K562 (cell line): ENCODE data around the gene ITSN1. TPM values are rescaled to one million over a fixed set of nuclear protein-coding genes. Genes with fewer than 3 reads are reported as not detected.

Source experiments
- ARHGAP35 ChIP-seq: fragments of 450-650 bp; IDR thresholded peaks from 2 replicates; pipeline ENCODE4 v1.6.1; 2018; ENCODE audit not compliant: partially characterized antibody
- ASH1L ChIP-seq: fragments of 450-650 bp; IDR thresholded peaks from 2 replicates; pipeline ENCODE4 v1.6.1; 2018; ENCODE audit warnings: borderline replicate concordance, mild to moderate bottlenecking, low read depth; ENCODE audit not compliant: partially characterized antibody
- BDP1 ChIP-seq: IDR thresholded peaks from 3 replicates; pipeline ENCODE4 v1.6.1; 2011; ENCODE audit not compliant: insufficient read length, insufficient read depth
- CREB1 ChIP-seq, 2 experiments: sonication (generic) in 1 of 2; formaldehyde crosslinking in 1 of 2; IDR thresholded peaks; 2 replicates each; pipeline versions ENCODE4 v1.6.1 to v1.8.0; 2012 to 2022; ENCODE audit warnings: inconsistent platforms in 1 of 2, mild to moderate bottlenecking in 1 of 2, missing genetic modification reagents in 1 of 2, moderate library complexity in 1 of 2
- GATAD2B ChIP-seq: fragments of 450-650 bp; IDR thresholded peaks from 2 replicates; pipeline ENCODE4 v1.6.1; 2017; ENCODE audit warnings: mild to moderate bottlenecking, borderline replicate concordance
- GTF2A2 ChIP-seq: IDR thresholded peaks from 2 replicates; pipeline ENCODE4 v1.6.1; 2016; ENCODE audit warnings: mild to moderate bottlenecking, missing genetic modification characterization, missing compliant biosample characterization
- HIVEP1 ChIP-seq: fragments of 250-450 bp; sonication (Bioruptor Pico); IDR thresholded peaks from 2 replicates; pipeline ENCODE4 v1.4.0; 2020; ENCODE audit warnings: mild to moderate bottlenecking
- NRF1 ChIP-seq, 2 experiments: fragments of 450-650 bp; IDR thresholded peaks in 1 of 2; conservative IDR thresholded peaks in 1 of 2; 2 replicates each; pipeline ENCODE4 v1.6.1; 2014; ENCODE audit warnings: mild to moderate bottlenecking in 2 of 2
- POLR2H ChIP-seq: IDR thresholded peaks from 2 replicates; pipeline ENCODE4 v1.6.1; 2016; ENCODE audit warnings: missing genetic modification characterization, low read depth, mild to moderate bottlenecking, control low read depth, missing compliant biosample characterization, moderate library complexity
- POU5F1 ChIP-seq: fragments of 150-350 bp; IDR thresholded peaks from 2 replicates; pipeline ENCODE4 v1.6.1; 2014; ENCODE audit warnings: borderline replicate concordance, low read length, low read depth, mild to moderate bottlenecking; ENCODE audit not compliant: partially characterized antibody
- SAFB2 ChIP-seq: fragments of 200-400 bp; formaldehyde crosslinking; IDR thresholded peaks from 2 replicates; pipeline ENCODE4 v1.6.1; 2018; ENCODE audit warnings: borderline replicate concordance, low read length, low read depth, moderate library complexity; ENCODE audit not compliant: severe bottlenecking
- SMAD2 ChIP-seq: fragments of 150-350 bp; IDR thresholded peaks from 2 replicates; pipeline ENCODE4 v1.6.1; 2014; ENCODE audit warnings: low read depth, mild to moderate bottlenecking, low read length
- SRSF7 ChIP-seq: fragments of 200-400 bp; formaldehyde crosslinking; optimal IDR thresholded peaks from 2 replicates; pipeline ENCODE3; 2017; ENCODE audit warnings: mild to moderate bottlenecking, low read depth, low read length
- TRIM28 ChIP-seq: fragments of 450-650 bp; IDR thresholded peaks from 2 replicates; pipeline ENCODE4 v1.6.1; 2017
- WHSC1 ChIP-seq: IDR thresholded peaks from one replicate; pipeline ENCODE4 v1.6.1; 2012; ENCODE audit warnings: low read length, control low read depth, inconsistent platforms
- ZNF23 ChIP-seq: fragments of 250-450 bp; sonication (Bioruptor Pico); IDR thresholded peaks from 2 replicates; pipeline ENCODE4 v1.4.0; 2020; ENCODE audit warnings: mild to moderate bottlenecking
- ZNF274 ChIP-seq: IDR thresholded peaks from 2 replicates; pipeline ENCODE4 v1.6.1; 2011; ENCODE audit warnings: low read depth, mild to moderate bottlenecking, low read length, moderate library complexity, borderline replicate concordance
- polyA plus RNA-seq, 8 experiments: library from polyadenylated mRNA; depleted of rRNA in 4 of 8; stranded (reverse) in 5 of 8; unstranded in 3 of 8; fragments of >200 nt; fragmentation: Nextera tagmentation in 2 of 8; fragmentation: Illumina TruSeq in 1 of 8; extraction: Ambion mirVana in 2 of 8; extraction: Trizol in 1 of 8; gene quantifications; 2 replicates each; pipeline versions ENCODE4 v1.2.1 to v1.2.3, GENCODE V29; 2011 to 2014; ENCODE audit warnings: inconsistent platforms in 1 of 8, missing spikeins in 1 of 8
- total RNA-seq, 7 experiments: library from RNA; depleted of rRNA in 6 of 7; stranded (reverse); fragments of >200 nt in 6 of 7; fragmentation: Illumina TruSeq in 2 of 7; extraction: Trizol in 2 of 7; gene quantifications; 2 replicates each; pipeline versions ENCODE4 v1.2.1 to v1.2.3, GENCODE V29; 2011 to 2021; ENCODE audit warnings: low replicate concordance in 1 of 7
- TF ChIP-seq, protein P1 (sequence below): fragments of 450-650 bp; formaldehyde crosslinking; IDR thresholded peaks from 2 replicates; pipeline ENCODE4 v1.4.0; 2022; ENCODE audit warnings: mild to moderate bottlenecking, moderate library complexity
- TF ChIP-seq, protein P2 (sequence below): fragments of 450-650 bp; IDR thresholded peaks from 2 replicates; pipeline ENCODE4 v1.6.1; 2016; ENCODE audit warnings: antibody characterized with exemption
- TF ChIP-seq, protein P3 (sequence below): IDR thresholded peaks from 3 replicates; pipeline ENCODE4 v1.6.1; 2011; ENCODE audit warnings: borderline replicate concordance, mild to moderate bottlenecking, moderate library complexity; ENCODE audit not compliant: insufficient read length; ENCODE audit errors: extremely low read depth
- TF ChIP-seq, protein P4 (sequence below): fragments of 450-650 bp; formaldehyde crosslinking; IDR thresholded peaks from 2 replicates; pipeline ENCODE4 v1.4.0; 2020; ENCODE audit warnings: mild to moderate bottlenecking, mixed read lengths

ITSN1 gene
- total and polyA plus RNA-seq, 9 of the 15 experiments (the other 6 are each of a cell fraction or from before 2014, with no cell fraction given): 1.1 to 12.6 (median 4.8) TPM

DNA sequence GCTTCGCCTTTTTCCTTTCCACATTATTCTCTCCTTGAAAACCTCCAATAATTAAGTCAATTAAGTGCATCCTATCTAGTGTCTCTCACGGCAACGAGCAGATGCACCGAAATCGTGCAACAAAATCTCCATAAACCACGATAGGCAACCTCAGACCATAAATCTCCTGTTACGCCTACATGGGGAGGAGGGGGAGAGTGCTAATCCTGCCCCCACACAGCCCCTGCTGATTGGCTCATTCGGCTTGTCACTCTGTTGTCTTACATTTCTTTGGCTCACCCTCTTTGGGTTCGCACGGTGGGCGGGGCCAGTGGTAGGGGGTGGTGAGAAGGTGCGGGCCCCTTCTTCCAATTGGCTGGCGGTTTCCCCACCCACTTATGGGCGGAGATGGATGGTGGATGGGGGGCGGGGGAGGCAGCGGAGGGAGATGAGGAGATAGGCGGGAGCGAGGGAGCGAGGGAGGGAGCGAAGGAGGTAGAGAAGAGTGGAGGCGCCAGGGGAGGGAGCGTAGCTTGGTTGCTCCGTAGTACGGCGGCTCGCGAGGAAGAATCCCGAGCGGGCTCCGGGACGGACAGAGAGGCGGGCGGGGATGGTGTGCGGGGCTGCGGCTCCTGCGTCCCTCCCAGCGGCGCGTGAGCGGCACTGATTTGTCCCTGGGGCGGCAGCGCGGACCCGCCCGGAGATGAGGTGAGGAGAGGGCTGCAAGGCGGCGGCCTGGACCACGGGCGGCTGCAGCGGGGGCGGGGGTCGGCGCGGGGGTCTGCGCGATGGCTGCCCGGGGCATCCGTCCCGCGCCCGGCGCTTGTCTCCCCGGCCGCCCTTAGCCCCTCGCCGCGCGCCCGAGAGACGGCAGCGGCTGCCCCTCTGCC, at the start of gene ITSN1 (continued):
- TF ChIP-seq, protein P1, sequence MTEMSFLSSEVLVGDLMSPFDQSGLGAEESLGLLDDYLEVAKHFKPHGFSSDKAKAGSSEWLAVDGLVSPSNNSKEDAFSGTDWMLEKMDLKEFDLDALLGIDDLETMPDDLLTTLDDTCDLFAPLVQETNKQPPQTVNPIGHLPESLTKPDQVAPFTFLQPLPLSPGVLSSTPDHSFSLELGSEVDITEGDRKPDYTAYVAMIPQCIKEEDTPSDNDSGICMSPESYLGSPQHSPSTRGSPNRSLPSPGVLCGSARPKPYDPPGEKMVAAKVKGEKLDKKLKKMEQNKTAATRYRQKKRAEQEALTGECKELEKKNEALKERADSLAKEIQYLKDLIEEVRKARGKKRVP (CRISPR knock-in tag): no peak; the same call in 1 of the 2 replicates
- TF ChIP-seq ZNF23 (CRISPR knock-in tag) (no peak), SMAD2 (no peak), CREB1 (IDR thresholded peaks at IDR 0.05) (no peak; the same call in 1 of the 2 replicates), CREB1 (CRISPR knock-in tag; IDR thresholded peaks at IDR 0.05) (no peak), SAFB2 (no peak), SRSF7 (no peak), GTF2A2 (tag) (no peak), ARHGAP35 (no peak), ZNF274 (no peak), WHSC1 (no peak), POLR2H (tag) (no peak), TRIM28 (no peak), GATAD2B (no peak), BDP1 (no peak), NRF1 (conservative IDR thresholded peaks at IDR 0.05 in 1 of 2, IDR thresholded peaks at IDR 0.05 in 1 of 2) (peak; percentile 18 to 42; a peak in 3 of 4 replicates), POU5F1 (no peak), ASH1L (peak; percentile 80), HIVEP1 (CRISPR knock-in tag) (no peak)
- TF ChIP-seq, protein P2, sequence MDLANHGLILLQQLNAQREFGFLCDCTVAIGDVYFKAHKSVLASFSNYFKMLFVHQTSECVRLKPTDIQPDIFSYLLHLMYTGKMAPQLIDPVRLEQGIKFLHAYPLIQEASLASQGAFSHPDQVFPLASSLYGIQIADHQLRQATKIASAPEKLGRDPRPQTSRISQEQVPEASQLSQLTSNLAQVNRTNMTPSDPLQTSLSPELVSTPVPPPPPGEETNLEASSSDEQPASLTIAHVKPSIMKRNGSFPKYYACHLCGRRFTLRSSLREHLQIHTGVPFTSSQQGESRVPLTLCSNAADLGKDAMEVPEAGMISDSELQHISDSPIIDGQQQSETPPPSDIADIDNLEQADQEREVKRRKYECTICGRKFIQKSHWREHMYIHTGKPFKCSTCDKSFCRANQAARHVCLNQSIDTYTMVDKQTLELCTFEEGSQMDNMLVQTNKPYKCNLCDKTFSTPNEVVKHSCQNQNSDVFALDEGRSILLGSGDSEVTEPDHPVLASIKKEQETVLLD: peak; percentile 70; the same call in 1 of the 2 replicates
- TF ChIP-seq, protein P3, sequence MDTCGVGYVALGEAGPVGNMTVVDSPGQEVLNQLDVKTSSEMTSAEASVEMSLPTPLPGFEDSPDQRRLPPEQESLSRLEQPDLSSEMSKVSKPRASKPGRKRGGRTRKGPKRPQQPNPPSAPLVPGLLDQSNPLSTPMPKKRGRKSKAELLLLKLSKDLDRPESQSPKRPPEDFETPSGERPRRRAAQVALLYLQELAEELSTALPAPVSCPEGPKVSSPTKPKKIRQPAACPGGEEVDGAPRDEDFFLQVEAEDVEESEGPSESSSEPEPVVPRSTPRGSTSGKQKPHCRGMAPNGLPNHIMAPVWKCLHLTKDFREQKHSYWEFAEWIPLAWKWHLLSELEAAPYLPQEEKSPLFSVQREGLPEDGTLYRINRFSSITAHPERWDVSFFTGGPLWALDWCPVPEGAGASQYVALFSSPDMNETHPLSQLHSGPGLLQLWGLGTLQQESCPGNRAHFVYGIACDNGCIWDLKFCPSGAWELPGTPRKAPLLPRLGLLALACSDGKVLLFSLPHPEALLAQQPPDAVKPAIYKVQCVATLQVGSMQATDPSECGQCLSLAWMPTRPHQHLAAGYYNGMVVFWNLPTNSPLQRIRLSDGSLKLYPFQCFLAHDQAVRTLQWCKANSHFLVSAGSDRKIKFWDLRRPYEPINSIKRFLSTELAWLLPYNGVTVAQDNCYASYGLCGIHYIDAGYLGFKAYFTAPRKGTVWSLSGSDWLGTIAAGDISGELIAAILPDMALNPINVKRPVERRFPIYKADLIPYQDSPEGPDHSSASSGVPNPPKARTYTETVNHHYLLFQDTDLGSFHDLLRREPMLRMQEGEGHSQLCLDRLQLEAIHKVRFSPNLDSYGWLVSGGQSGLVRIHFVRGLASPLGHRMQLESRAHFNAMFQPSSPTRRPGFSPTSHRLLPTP: no peak
- TF ChIP-seq, protein P4, sequence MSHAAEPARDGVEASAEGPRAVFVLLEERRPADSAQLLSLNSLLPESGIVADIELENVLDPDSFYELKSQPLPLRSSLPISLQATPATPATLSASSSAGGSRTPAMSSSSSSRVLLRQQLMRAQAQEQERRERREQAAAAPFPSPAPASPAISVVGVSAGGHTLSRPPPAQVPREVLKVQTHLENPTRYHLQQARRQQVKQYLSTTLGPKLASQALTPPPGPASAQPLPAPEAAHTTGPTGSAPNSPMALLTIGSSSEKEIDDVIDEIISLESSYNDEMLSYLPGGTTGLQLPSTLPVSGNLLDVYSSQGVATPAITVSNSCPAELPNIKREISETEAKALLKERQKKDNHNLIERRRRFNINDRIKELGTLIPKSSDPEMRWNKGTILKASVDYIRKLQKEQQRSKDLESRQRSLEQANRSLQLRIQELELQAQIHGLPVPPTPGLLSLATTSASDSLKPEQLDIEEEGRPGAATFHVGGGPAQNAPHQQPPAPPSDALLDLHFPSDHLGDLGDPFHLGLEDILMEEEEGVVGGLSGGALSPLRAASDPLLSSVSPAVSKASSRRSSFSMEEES (CRISPR knock-in tag): no peak
